H9 (cell line): ENCODE results near the gene CAVIN2. TPM values are rescaled to one million over a fixed set of nuclear protein-coding genes. Genes with fewer than 3 reads are reported as not detected.

ENCODE experiments used
- DNase-seq: peaks from one replicate; pipeline ENCODE4 v3.0.0-alpha.2; 2017
- H2AFZ ChIP-seq: one replicate; pipeline ENCODE4 v1.6.1; 2013; ENCODE audit warnings: mild to moderate bottlenecking, low read length, control low read depth, moderate library complexity
- H2AK5ac ChIP-seq: 2 replicates; pipeline ENCODE4 v1.6.1; 2013; ENCODE audit warnings: low read length, control low read depth, mixed read lengths; ENCODE audit not compliant: insufficient read length
- H2BK120ac ChIP-seq: one replicate; pipeline ENCODE4 v1.6.1; 2013; ENCODE audit warnings: low read depth, mild to moderate bottlenecking, low read length, control low read depth, inconsistent platforms; ENCODE audit not compliant: poor library complexity, severe bottlenecking
- H2BK12ac ChIP-seq: 2 replicates; pipeline ENCODE4 v1.6.1; 2013; ENCODE audit warnings: low read length, control low read depth, mixed read lengths, low read depth; ENCODE audit not compliant: insufficient read length
- H2BK15ac ChIP-seq: 2 replicates; pipeline ENCODE4 v1.6.1; 2013; ENCODE audit warnings: low read depth, low read length, control low read depth
- H2BK20ac ChIP-seq: one replicate; pipeline ENCODE4 v1.6.1; 2013; ENCODE audit warnings: low read depth, mild to moderate bottlenecking, low read length, control low read depth, inconsistent platforms; ENCODE audit not compliant: poor library complexity, severe bottlenecking
- H2BK5ac ChIP-seq: 2 replicates; pipeline ENCODE4 v1.6.1; 2013; ENCODE audit warnings: low read length, control low read depth, mixed read lengths; ENCODE audit not compliant: insufficient read length
- H3K14ac ChIP-seq: 2 replicates; pipeline ENCODE4 v1.6.1; 2013; ENCODE audit warnings: low read length, control low read depth; ENCODE audit not compliant: insufficient read depth
- H3K18ac ChIP-seq: 2 replicates; pipeline ENCODE4 v1.6.1; 2013; ENCODE audit warnings: low read depth, mild to moderate bottlenecking, mixed read lengths, low read length, control low read depth; ENCODE audit not compliant: insufficient read length
- H3K23ac ChIP-seq: 2 replicates; pipeline ENCODE4 v1.6.1; 2013; ENCODE audit warnings: low read length, control low read depth, mixed read lengths, low read depth; ENCODE audit not compliant: insufficient read length
- H3K23me2 ChIP-seq: 2 replicates; pipeline ENCODE4 v1.6.1; 2013; ENCODE audit warnings: low read depth, mild to moderate bottlenecking, mixed read lengths, low read length, control low read depth; ENCODE audit not compliant: insufficient read length, poor library complexity, severe bottlenecking
- H3K27ac ChIP-seq: 2 replicates; pipeline ENCODE4 v1.5.1; 2013; ENCODE audit warnings: low read length, control low read depth, mixed read lengths, low read depth; ENCODE audit not compliant: insufficient read length
- H3K27me3 ChIP-seq: 2 replicates; pipeline ENCODE4 v1.6.1; 2013; ENCODE audit warnings: low read length, control low read depth, inconsistent platforms; ENCODE audit not compliant: insufficient read depth
- H3K4ac ChIP-seq: 2 replicates; pipeline ENCODE4 v1.6.1; 2013; ENCODE audit warnings: low read depth, mild to moderate bottlenecking, control low read depth, inconsistent platforms, low read length, moderate library complexity
- H3K4me1 ChIP-seq: 2 replicates; pipeline ENCODE4 v1.6.1; 2013; ENCODE audit warnings: low read length, control low read depth, inconsistent platforms; ENCODE audit not compliant: insufficient read depth
- H3K4me2 ChIP-seq: 2 replicates; pipeline ENCODE4 v1.6.1; 2013; ENCODE audit warnings: low read length, control low read depth, mixed read lengths; ENCODE audit not compliant: insufficient read length, insufficient read depth
- H3K56ac ChIP-seq: 2 replicates; pipeline ENCODE4 v1.6.1; 2013; ENCODE audit warnings: low read depth, mild to moderate bottlenecking, mixed read lengths, low read length, control low read depth; ENCODE audit not compliant: insufficient read length
- H3K79me1 ChIP-seq: 2 replicates; pipeline ENCODE4 v1.6.1; 2013; ENCODE audit warnings: low read depth, mild to moderate bottlenecking, moderate library complexity, low read length, control low read depth, inconsistent platforms; ENCODE audit not compliant: insufficient read depth, poor library complexity, severe bottlenecking
- H3K79me2 ChIP-seq: 2 replicates; pipeline ENCODE4 v1.6.1; 2013; ENCODE audit warnings: low read length, control low read depth, inconsistent platforms; ENCODE audit not compliant: insufficient read depth
- H3K9ac ChIP-seq: 2 replicates; pipeline ENCODE4 v1.6.1; 2013; ENCODE audit warnings: low read length, control low read depth, mixed read lengths; ENCODE audit not compliant: insufficient read length; ENCODE audit errors: extremely low read depth
- H3K9me3 ChIP-seq: one replicate; pipeline ENCODE4 v1.6.1; 2013; ENCODE audit warnings: low read depth, low read length, inconsistent platforms; ENCODE audit not compliant: control insufficient read depth
- H3T11ph ChIP-seq: one replicate; pipeline ENCODE4 v1.6.1; 2013; ENCODE audit warnings: mild to moderate bottlenecking, low read length, control low read depth, inconsistent platforms
- H4K20me1 ChIP-seq: one replicate; pipeline ENCODE4 v1.6.1; 2013; ENCODE audit not compliant: control insufficient read depth, insufficient read length, insufficient read depth
- H4K5ac ChIP-seq: 2 replicates; pipeline ENCODE4 v1.6.1; 2013; ENCODE audit warnings: low read depth, mild to moderate bottlenecking, mixed read lengths, low read length, control low read depth; ENCODE audit not compliant: insufficient read length
- H4K8ac ChIP-seq: replicated peaks from 2 replicates; pipeline ENCODE4 v1.6.1; 2013; ENCODE audit warnings: low read length, control low read depth, mixed read lengths, low read depth; ENCODE audit not compliant: insufficient read length
- H4K91ac ChIP-seq: 2 replicates; pipeline ENCODE4 v1.6.1; 2013; ENCODE audit warnings: low read depth, mild to moderate bottlenecking, moderate library complexity, mixed read lengths, low read length, control low read depth; ENCODE audit not compliant: insufficient read length
- H3K27ac Mint-ChIP-seq, 3 experiments: 2 replicates in 2 of 3; 3 replicates in 1 of 3; pipeline ENCODE4 v1.8.0; 2020 to 2021; ENCODE audit warnings: mixed read lengths in 3 of 3, mild to moderate bottlenecking in 1 of 3, moderate library complexity in 1 of 3
- H3K27me3 Mint-ChIP-seq: 2 replicates; pipeline ENCODE4 v1.8.0; 2021; ENCODE audit warnings: low read depth, mild to moderate bottlenecking, moderate library complexity, mixed read lengths
- H3K36me3 Mint-ChIP-seq, 3 experiments: 2 replicates in 2 of 3; 3 replicates in 1 of 3; pipeline ENCODE4 v1.8.0; 2020 to 2021; ENCODE audit warnings: low read depth in 3 of 3, mixed read lengths in 3 of 3; ENCODE audit not compliant: insufficient read depth in 1 of 3
- H3K4me1 Mint-ChIP-seq, 2 experiments: 2 replicates each; pipeline ENCODE4 v1.8.0; 2020; ENCODE audit warnings: mixed read lengths in 2 of 2
- H3K4me3 Mint-ChIP-seq, 2 experiments: 2 replicates in 1 of 2; 3 replicates in 1 of 2; pipeline ENCODE4 v1.8.0; 2020 to 2021; ENCODE audit warnings: mild to moderate bottlenecking in 2 of 2, mixed read lengths in 2 of 2, moderate library complexity in 1 of 2
- H3K9me3 Mint-ChIP-seq, 2 experiments: 2 replicates in 1 of 2; 3 replicates in 1 of 2; pipeline ENCODE4 v1.8.0; 2020; ENCODE audit warnings: mild to moderate bottlenecking in 2 of 2, mixed read lengths in 2 of 2, moderate library complexity in 1 of 2
- CTCF ChIP-seq: fragments of 200-600 bp; sonication (generic); conservative IDR thresholded peaks from 3 replicates; pipeline ENCODE4 v1.8.0; 2021; ENCODE audit warnings: antibody characterized with exemption, mild to moderate bottlenecking
- WGBS: extraction: QIAGEN DNeasy Blood & Tissue Kit; methylation state at CpG from one replicate; pipeline ENCODE4 v1.1.7; 2013; ENCODE audit warnings: missing lambda C conversion rate, low lambda C conversion rate, mixed read lengths; ENCODE audit not compliant: insufficient read length; ENCODE audit errors: extremely low coverage; 5-methylcytosine and 5-hydroxymethylcytosine counted together
- total RNA-seq: library from RNA; stranded (reverse); gene quantifications from 2 replicates; pipeline ENCODE4 v1.2.1, GENCODE V29; 2021

Gene CAVIN2
- total RNA-seq, 1 experiment from 2014 or later: not detected

GRCh38 chr2:191892391-191892790 is 45.5 kb upstream of the CAVIN2 start:
- Histone ChIP-seq H2BK120ac (no peak overlapping the region), H4K8ac (no peak overlapping the region), H3K56ac (no peak overlapping the region), H3K27ac (no peak overlapping the region), H3K14ac (no peak overlapping the region), H3K23ac (no peak overlapping the region), H2BK5ac (no peak overlapping the region), H3K4me2 (no peak overlapping the region), H4K5ac (no peak overlapping the region), H4K91ac (no peak overlapping the region), H2BK12ac (no peak overlapping the region), H3K18ac (no peak overlapping the region), H2BK20ac (no peak overlapping the region), H2AFZ (no peak overlapping the region), H3K79me2 (no peaks in the 10 kb centered on the region), H3K4me1 (no peaks in the 10 kb centered on the region), H4K20me1 (no peaks in the 10 kb centered on the region), H3K4ac (no peak overlapping the region), H3K27me3 (no peaks in the 10 kb centered on the region), H3T11ph (no peak overlapping the region), H2AK5ac (no peak overlapping the region), H3K79me1 (no peaks in the 10 kb centered on the region), H2BK15ac (no peak overlapping the region), H3K9ac (no peak overlapping the region), H3K23me2 (no peaks in the 10 kb centered on the region), H3K9me3 (no peaks in the 10 kb centered on the region)
- no peak for DNase-seq
- Mint-ChIP-seq H3K27me3 (no peaks in the 10 kb centered on the region), H3K4me1 (no peaks in the 10 kb centered on the region), H3K4me3 (no peak overlapping the region), H3K36me3 (peaks cover 0 to 11% (median 2%) of the 10 kb centered on the region in 3 experiments; a peak in 3 of 7 replicates), H3K27ac (no peak overlapping the region), H3K9me3 (peaks cover 4 to 9% of the 10 kb centered on the region in 2 experiments; a peak in 4 of 5 replicates)
- no CpG with 5 or more reads among the region's 3 CpGs for WGBS
- no peak for TF ChIP-seq CTCF
